ENCODE results near the gene IRS2. TPM values are rescaled to one million over a fixed set of nuclear protein-coding genes. Genes with fewer than 3 reads are reported as not detected.

The IRS2 gene
- total RNA-seq, 1 experiment from 2014 or later, result 9.2 TPM

DNA sequence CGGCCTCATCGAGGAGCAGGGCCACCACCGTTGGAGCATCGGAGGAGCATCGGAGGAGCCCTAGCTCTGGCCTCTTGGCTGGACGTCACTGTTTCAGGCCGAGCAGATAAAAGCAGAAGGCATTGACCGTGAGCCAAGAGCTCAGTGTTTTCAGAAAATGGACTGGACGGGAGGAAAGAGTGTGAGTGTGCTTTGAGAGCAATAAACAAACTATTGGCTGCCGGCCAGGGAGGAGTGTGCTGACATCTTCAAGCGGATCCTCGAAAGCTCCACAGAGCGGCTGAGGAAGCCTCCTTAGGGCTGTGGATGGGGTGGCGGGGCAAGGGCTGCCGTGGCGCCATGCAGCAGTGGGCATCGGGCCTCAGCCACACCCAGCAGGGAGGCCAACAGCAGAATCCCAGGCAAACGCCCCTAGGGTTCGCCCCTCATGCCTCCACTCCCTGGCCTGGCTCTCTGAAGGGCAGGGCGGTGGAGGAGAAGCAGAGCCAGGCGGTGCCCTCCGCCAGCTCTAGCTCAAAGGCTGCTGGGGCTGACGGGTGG is 41.8 kb downstream of the IRS2 start:
- no peaks in the 10 kb centered on the region for H3K27me3 ChIP-seq (ENCODE audit: insufficient read depth, low read length)
- H3K9me3 ChIP-seq (ENCODE audit: control insufficient read depth in 1 of 2, insufficient read depth in 1 of 2, low read depth in 1 of 2, low read length in 2 of 2), result no peaks in the 10 kb centered on the region
- no peaks in the 10 kb centered on the region for H4K20me1 ChIP-seq (ENCODE audit: insufficient read depth)
- no peak overlapping the region for H3K9ac ChIP-seq (ENCODE audit: low read length)
- no TSS peak for BruUV-seq (replicated peaks)
- POLR2A ChIA-PET, result no interaction called here
- no peak overlapping the region for H3K27ac ChIP-seq (ENCODE audit: low read depth, low read length)
- H3K9me2 ChIP-seq (ENCODE audit: insufficient read depth), result no peaks in the 10 kb centered on the region
- H3K4me3 ChIP-seq (replicated peaks in 1 of 2; ENCODE audit: low read depth in 1 of 2, low read length in 2 of 2), result no peak overlapping the region
- H3K36me3 ChIP-seq (ENCODE audit: control insufficient read depth in 1 of 2, insufficient read depth in 2 of 2, low read length in 2 of 2), result no peaks in the 10 kb centered on the region
- H3K4me2 ChIP-seq (ENCODE audit: low read length), result no peak overlapping the region
- H2AFZ ChIP-seq (ENCODE audit: low read depth, low read length, poor library complexity, severe bottlenecking), result no peak overlapping the region
- RAD21 ChIA-PET (ENCODE audit: low non-redundant PET in 1 of 2, low total read pairs in 2 of 2, uncharacterized antibody in 2 of 2, unreplicated experiment in 2 of 2), result no interaction called here
- H3K4me1 ChIP-seq (ENCODE audit: control insufficient read depth in 1 of 2, insufficient read depth in 2 of 2, low read length in 2 of 2), result peaks cover 6 to 9% of the 10 kb centered on the region in 2 experiments; a peak in 2 of 4 replicates
- no peaks in the 10 kb centered on the region for H3K79me2 ChIP-seq (ENCODE audit: insufficient read depth, low read length)
- CTCF ChIA-PET, result no interaction called here
- ATAC-seq, result no peak
- intact Hi-C loops (cut with micrococcal nuclease), result no loop called here
- no peak for DNase-seq (ENCODE audit: low read depth, low spot score)
- TF ChIP-seq SIN3A (IDR thresholded peaks at IDR 0.05; ENCODE audit: low read depth), result no peak
- TF ChIP-seq, protein P1, sequence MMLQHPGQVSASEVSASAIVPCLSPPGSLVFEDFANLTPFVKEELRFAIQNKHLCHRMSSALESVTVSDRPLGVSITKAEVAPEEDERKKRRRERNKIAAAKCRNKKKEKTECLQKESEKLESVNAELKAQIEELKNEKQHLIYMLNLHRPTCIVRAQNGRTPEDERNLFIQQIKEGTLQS (IDR thresholded peaks at IDR 0.05), result no peak
- no peak for TF ChIP-seq FOSL1 (IDR thresholded peaks at IDR 0.05; ENCODE audit: low read depth)
- no peak for TF ChIP-seq SRF (IDR thresholded peaks at IDR 0.05; ENCODE audit: low read depth)
- no peak for TF ChIP-seq EGR1 (IDR thresholded peaks at IDR 0.05; ENCODE audit: low read depth)
- no peak for TF ChIP-seq YY1 (IDR thresholded peaks at IDR 0.05; ENCODE audit: extremely low read depth, insufficient replicate concordance, low read depth, low read length)
- no peak for TF ChIP-seq JUND (IDR thresholded peaks at IDR 0.05)
- no peak for TF ChIP-seq SP1 (IDR thresholded peaks at IDR 0.05; ENCODE audit: low read depth)
- TF ChIP-seq ELF1 (IDR thresholded peaks at IDR 0.05; ENCODE audit: borderline replicate concordance, low read depth), result no peak
- TF ChIP-seq ZNF274 (IDR thresholded peaks at IDR 0.05; ENCODE audit: low read depth, low read length), result no peak
- TF ChIP-seq ZFX (IDR thresholded peaks at IDR 0.05), result no peak
- TF ChIP-seq EZH2 (IDR thresholded peaks at IDR 0.05), result no peak
- TF ChIP-seq POLR2AphosphoS5 (IDR thresholded peaks at IDR 0.05; ENCODE audit: low read depth, low read length), result no peak
